ENCODE data around the gene PBX1. TPM values are rescaled to one million over a fixed set of nuclear protein-coding genes. Genes with fewer than 3 reads are reported as not detected.

The PBX1 gene
- total RNA-seq, 1 experiment from 2014 or later = 1.9 TPM

DNA sequence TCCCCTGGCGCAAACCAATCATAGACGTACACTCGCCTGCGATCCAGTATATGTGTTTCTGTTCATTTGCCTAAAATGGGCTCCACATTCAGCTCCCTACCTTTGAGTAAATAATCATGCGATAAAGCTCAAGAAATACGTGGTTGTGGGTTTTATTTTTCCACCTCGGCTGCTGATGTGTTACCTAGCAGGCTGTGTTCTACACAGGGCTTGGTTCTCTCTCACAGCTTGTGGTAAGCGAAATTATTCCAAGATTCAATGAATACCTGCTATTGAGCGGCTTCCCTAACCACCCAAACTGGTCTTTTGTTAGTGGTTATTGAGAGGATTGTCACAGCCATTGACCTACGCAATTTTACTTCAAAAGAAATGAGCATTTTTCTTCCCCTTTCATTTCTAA lies 180.2 kb downstream of the PBX1 start:
- no peak for DNase-seq (ENCODE audit: low read depth, low spot score)
- in situ Hi-C loops (cut with HindIII; ENCODE audit: low pct_unique_long_range_greater_than_20kb, low sequenced_read_pairs) = no loop called here

- DNase-seq (ENCODE audit: low read depth, low spot score) = no peak
- in situ Hi-C loops (cut with HindIII; ENCODE audit: low pct_unique_long_range_greater_than_20kb, low sequenced_read_pairs) = no loop called here
Observed at GRCh38 chr1:164740000-164740526, 181.1 kb downstream of the PBX1 start.

DNA sequence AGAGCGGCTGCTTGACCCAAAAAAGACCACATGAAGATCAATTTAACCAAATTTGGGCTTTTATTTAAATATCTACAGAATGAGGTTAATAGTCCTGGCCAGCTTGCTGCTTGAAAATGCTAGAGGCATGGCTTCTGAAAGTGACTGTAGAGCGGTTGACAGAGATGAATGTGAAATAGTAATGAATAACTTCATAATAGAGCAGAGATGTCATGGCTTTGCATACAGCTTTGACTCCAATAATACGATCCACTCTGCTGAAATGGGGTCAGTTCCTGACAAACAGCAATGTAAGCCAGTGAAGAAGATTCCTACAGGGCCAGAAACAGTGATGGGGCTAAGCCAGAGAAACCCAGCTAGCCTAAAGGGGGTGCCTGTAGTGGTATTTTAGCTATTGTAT lies 183.8 kb downstream of the PBX1 start:
- DNase-seq (ENCODE audit: low read depth, low spot score) = no peak
- in situ Hi-C loops (cut with HindIII; ENCODE audit: low pct_unique_long_range_greater_than_20kb, low sequenced_read_pairs) = no loop called here

- DNase-seq (ENCODE audit: low read depth, low spot score) = no peak
- in situ Hi-C loops (cut with HindIII; ENCODE audit: low pct_unique_long_range_greater_than_20kb, low sequenced_read_pairs) = no loop called here
Observed at GRCh38 chr1:164743976-164744375, 185.0 kb downstream of the PBX1 start.

GRCh38 chr1:164745736-164746135 lies 186.8 kb downstream of the PBX1 start:
- DNase-seq (ENCODE audit: low read depth, low spot score) = no peak
- in situ Hi-C loops (cut with HindIII; ENCODE audit: low pct_unique_long_range_greater_than_20kb, low sequenced_read_pairs) = no loop called here

GRCh38 chr1:164746632-164747031 lies 187.6 kb downstream of the PBX1 start:
- no peak for DNase-seq (ENCODE audit: low read depth, low spot score)
- in situ Hi-C loops (cut with HindIII; ENCODE audit: low pct_unique_long_range_greater_than_20kb, low sequenced_read_pairs) = no loop called here

- in situ Hi-C loops (cut with HindIII; ENCODE audit: low pct_unique_long_range_greater_than_20kb, low sequenced_read_pairs) = no loop called here
- DNase-seq (ENCODE audit: low read depth, low spot score) = peak; percentile 52
Observed at GRCh38 chr1:164748253-164748899, 189.4 kb downstream of the PBX1 start.

DNA sequence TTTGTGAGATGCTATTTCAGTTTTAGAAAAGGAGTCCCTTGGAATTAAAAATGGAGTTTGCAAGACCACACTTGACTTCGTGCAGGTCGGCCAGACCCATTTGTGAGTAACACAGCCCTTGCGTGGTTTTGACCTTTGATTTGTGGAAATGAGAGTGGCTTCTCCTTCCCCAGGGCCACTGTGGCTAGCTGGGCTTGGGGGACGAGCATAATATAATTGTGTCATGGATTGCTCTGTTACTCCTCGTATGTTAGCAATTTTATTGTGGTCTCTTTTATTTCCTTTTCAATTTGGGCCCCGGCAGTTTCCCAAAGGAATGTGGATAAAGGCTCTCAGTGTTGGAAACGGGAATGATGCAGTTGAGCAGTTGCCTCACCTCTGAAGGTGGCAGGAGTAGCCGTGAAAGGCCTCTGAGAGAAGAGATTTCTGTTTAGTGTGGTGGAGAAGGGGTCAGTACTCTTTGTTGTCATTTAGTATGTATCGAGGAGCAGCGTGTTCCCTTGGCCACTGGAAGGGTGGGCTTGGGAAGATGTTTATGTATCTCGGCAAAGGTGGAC lies 194.6 kb downstream of the PBX1 start:
- DNase-seq (ENCODE audit: low read depth, low spot score) = no peak
- in situ Hi-C loops (cut with HindIII; ENCODE audit: low pct_unique_long_range_greater_than_20kb, low sequenced_read_pairs) = no loop called here

DNA sequence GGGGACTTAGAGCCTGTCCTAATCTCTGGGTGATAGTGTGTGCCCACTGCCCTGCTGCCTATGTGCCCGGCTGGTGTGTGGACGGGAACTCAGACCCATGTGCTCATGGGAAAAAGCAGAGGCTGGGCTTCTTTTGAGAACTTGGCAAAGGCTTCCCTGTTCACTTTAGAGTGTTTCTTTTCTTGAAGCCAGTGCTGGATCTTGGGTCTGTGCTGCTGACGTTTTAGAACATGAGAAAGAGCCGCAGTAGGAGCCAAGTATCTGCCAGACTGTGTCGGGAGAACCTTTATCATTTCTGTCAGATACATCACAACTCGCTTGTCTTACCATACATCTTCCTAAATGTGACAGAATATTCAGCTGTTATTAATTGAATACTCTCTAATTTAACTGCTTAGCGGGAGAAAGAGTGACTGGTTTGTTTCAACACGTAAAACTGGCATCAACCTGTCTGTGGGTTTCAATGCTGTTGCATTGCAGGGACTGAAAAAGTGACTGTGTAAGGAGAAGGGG lies 195.2 kb downstream of the PBX1 start:
- in situ Hi-C loops (cut with HindIII; ENCODE audit: low pct_unique_long_range_greater_than_20kb, low sequenced_read_pairs) = no loop called here
- DNase-seq (ENCODE audit: low read depth, low spot score) = no peak

GRCh38 chr1:164755690-164756089 lies 196.7 kb downstream of the PBX1 start:
- in situ Hi-C loops (cut with HindIII; ENCODE audit: low pct_unique_long_range_greater_than_20kb, low sequenced_read_pairs) = no loop called here
- DNase-seq (ENCODE audit: low read depth, low spot score) = no peak

GRCh38 chr1:164756741-164757140 lies 197.8 kb downstream of the PBX1 start:
- in situ Hi-C loops (cut with HindIII; ENCODE audit: low pct_unique_long_range_greater_than_20kb, low sequenced_read_pairs) = no loop called here
- DNase-seq (ENCODE audit: low read depth, low spot score) = no peak

DNA sequence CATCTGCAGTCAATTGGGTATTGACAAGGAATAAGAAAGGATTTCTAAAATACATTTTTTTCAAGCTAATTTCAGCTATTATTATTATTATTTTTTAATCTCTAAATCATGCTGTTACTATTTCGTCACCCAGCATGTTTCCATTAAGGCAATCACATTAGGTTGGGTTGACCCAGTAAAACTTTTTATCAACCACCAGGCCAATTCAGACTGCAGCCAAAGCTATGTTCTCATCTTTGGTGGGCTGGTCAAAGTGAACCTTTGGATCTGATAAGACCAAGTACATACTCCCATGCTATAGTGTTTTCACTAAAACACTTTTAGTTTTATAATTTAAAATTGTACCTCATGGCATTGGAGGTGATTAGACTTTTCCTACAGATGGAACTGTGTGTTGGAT lies 198.6 kb downstream of the PBX1 start:
- in situ Hi-C loops (cut with HindIII; ENCODE audit: low pct_unique_long_range_greater_than_20kb, low sequenced_read_pairs) = no loop called here
- no peak for DNase-seq (ENCODE audit: low read depth, low spot score)

DNA sequence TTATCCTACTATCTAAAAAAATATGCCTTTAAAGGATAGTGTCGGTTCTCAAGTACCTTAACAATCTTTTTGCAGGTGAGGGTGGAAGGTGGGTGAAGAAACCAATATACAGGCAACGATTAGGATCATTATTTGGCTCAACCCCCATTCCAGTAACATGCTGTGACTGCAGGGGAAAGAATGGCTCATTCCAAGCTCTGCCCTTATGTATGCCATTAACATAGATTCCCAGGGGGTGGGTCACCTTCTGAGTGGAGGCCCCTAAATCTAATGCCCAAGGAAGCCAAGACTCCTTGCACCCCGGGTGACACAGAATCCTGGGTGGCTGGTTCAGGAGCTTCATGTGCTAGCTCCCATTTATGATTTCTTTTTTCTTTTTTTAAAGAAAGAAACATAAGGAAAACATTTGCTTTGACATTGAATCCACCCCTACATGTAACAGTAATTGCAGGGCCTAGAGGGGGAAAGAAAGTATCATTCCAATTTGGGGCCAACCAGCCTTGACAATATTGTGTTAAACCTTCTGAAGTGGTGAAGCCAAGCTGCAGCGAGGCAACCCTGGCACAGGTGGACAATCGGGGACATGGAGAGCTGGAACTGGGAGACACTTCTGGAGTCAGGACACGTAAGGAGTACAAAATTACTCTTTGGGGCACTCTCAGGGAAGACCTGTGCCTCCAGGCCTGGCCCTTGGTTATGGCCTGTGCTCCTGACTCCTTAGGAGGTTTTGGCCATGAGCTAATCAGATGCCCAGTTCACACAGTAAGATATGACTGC lies 200.3 kb downstream of the PBX1 start:
- DNase-seq (ENCODE audit: low read depth, low spot score) = no peak
- in situ Hi-C loops (cut with HindIII; ENCODE audit: low pct_unique_long_range_greater_than_20kb, low sequenced_read_pairs) = no loop called here

DNA sequence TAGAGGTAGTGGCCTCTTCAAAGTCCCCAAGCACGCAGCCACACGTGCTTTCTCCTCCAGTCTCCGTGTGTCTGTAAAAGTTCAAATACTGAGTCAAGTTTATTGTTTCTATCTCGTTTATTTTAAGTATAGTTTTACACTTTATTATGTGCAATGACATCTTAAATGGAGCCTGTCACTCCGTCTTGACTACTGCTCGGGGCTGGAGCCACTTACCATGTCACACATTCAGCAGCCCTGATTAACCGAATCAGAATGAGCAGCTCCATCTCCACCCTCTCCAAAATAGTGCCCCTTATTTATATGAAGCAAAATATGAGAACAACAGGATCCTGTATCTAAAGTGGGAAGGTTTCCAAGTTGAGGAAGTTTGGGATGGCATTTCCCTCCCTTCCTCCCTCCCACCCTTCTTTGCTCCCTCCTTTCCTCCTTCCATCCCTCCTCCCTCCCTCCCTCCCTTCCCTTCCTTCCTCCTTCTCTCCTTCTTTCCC lies 201.0 kb downstream of the PBX1 start:
- DNase-seq (ENCODE audit: low read depth, low spot score) = peak; percentile 7
- in situ Hi-C loops (cut with HindIII; ENCODE audit: low pct_unique_long_range_greater_than_20kb, low sequenced_read_pairs) = no loop called here

DNA sequence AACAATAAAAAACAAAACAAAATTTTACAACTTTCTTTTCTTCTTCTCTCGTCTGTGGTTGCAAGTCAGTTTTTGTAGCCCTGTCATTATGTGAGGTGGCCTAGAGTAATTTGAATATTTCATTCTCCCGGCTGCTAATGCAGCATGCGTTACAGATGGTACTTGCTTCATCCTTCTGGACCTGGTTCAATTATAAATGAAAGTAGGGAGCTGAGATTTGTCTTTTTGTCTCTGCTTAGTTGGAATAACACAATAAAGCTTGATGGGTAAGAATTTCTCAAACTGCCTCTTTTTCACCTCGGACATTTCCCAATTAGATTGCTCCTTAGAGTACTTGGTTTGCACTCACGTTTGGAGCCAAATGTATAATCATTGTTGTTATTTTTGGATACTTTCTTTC lies 201.6 kb downstream of the PBX1 start:
- no peak for DNase-seq (ENCODE audit: low read depth, low spot score)
- in situ Hi-C loops (cut with HindIII; ENCODE audit: low pct_unique_long_range_greater_than_20kb, low sequenced_read_pairs) = no loop called here

DNA sequence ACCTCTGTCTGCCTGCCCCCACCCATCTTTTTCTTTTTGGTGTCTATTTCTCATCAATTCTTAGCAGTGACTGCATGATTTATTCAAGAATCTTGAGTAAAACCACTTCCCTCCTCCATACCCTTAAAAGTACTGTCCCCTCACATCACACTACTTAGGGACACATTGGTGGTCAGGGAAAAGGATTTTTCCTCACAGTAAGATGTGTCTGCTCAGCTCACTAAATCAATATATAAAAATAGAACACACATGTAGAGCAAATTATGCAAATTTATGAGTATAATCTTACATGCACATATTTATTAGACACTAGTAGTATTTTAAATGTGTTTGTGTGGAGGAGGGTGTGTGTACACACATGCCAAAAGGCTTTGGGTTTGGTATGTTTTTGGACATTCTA lies 202.0 kb downstream of the PBX1 start:
- in situ Hi-C loops (cut with HindIII; ENCODE audit: low pct_unique_long_range_greater_than_20kb, low sequenced_read_pairs) = no loop called here
- DNase-seq (ENCODE audit: low read depth, low spot score) = no peak

GRCh38 chr1:164763098-164763497 lies 204.1 kb downstream of the PBX1 start:
- in situ Hi-C loops (cut with HindIII; ENCODE audit: low pct_unique_long_range_greater_than_20kb, low sequenced_read_pairs) = no loop called here

GRCh38 chr1:164764333-164764732 lies 205.3 kb downstream of the PBX1 start:
- DNase-seq (ENCODE audit: low read depth, low spot score) = no peak
- in situ Hi-C loops (cut with HindIII; ENCODE audit: low pct_unique_long_range_greater_than_20kb, low sequenced_read_pairs) = no loop called here

More at GRCh38 chr1:164763098-164763497, 204.1 kb downstream of the PBX1 start:
- no peak for DNase-seq (ENCODE audit: low read depth, low spot score)

All from SK-MEL-5 (cell line).